ENCODE results near the gene FAM181B. TPM values are rescaled to one million over a fixed set of nuclear protein-coding genes. Genes with fewer than 3 reads are reported as not detected.

Gene FAM181B
- total and polyA plus RNA-seq, 2 donors (not counting 3 experiments of a cell fraction or from before 2014, with no cell fraction given) = not detected

GRCh38 chr11:82722231-82722630 lies 11.4 kb downstream of the FAM181B start:
- Histone ChIP-seq H3K9me1 (replicated peaks; ENCODE audit: control insufficient read depth, extremely low read depth, insufficient read depth, low read length) (no peaks in the 10 kb centered on the region), H3K4me3 (replicated peaks in 1 of 3; ENCODE audit: insufficient read depth in 1 of 3, low read depth in 1 of 3, low read length in 3 of 3) (no peak overlapping the region), H3K4me2 (ENCODE audit: insufficient read depth, low read length) (no peak overlapping the region), H3K4me1 (ENCODE audit: control insufficient read depth, extremely low read depth, insufficient read depth, low read length) (no peaks in the 10 kb centered on the region), H3K27me3 (ENCODE audit: control insufficient read depth in 2 of 2, insufficient read depth in 2 of 2, low read length in 2 of 2) (peaks cover 0 to 15% of the 10 kb centered on the region in 2 experiments), H3K9me3 (replicated peaks; ENCODE audit: control insufficient read depth, insufficient read depth, low read length) (no peaks in the 10 kb centered on the region), H2AFZ (ENCODE audit: low read depth, low read length) (no peak overlapping the region), H3K9ac (replicated peaks; ENCODE audit: extremely low read depth, insufficient read depth, low read length) (no peak overlapping the region), H3K79me2 (ENCODE audit: control insufficient read depth, insufficient read depth, low read length) (no peaks in the 10 kb centered on the region), H4K20me1 (replicated peaks; ENCODE audit: control insufficient read depth, extremely low read depth, insufficient read depth, low read length) (no peaks in the 10 kb centered on the region), H3K36me3 (ENCODE audit: control insufficient read depth in 2 of 2, extremely low read depth in 1 of 2, insufficient read depth in 2 of 2, low read length in 2 of 2) (no peaks in the 10 kb centered on the region), H3K27ac (ENCODE audit: insufficient read depth, low read depth, low read length) (no peak overlapping the region)
- dilution Hi-C loops (cut with MboI; ENCODE audit: extremely low pct_ligation_motif_present, low sequenced_read_pairs) (no loop called here), intact Hi-C loops (cut with micrococcal nuclease) (no loop called here)
- FAIRE-seq = no peak
- DNase-seq (ENCODE audit: low read depth, low spot score) = no peak
- no peak for TF ChIP-seq FOS (IDR thresholded peaks at IDR 0.05; ENCODE audit: borderline replicate concordance, insufficient read depth, low read length)
- TF ChIP-seq MYC (IDR thresholded peaks at IDR 0.05; ENCODE audit: low read depth, low read length) = no peak
- no peak for TF ChIP-seq MAX (IDR thresholded peaks at IDR 0.05; ENCODE audit: insufficient read depth, insufficient read length)
- no peak for TF ChIP-seq POLR2A (IDR thresholded peaks at IDR 0.05; ENCODE audit: low read depth, low read length)
- TF ChIP-seq EZH2 (IDR thresholded peaks at IDR 0.05; ENCODE audit: borderline replicate concordance, low read depth, low read length, severe bottlenecking) = no peak
- no peak for TF ChIP-seq CTCF (IDR thresholded peaks at IDR 0.05; ENCODE audit: extremely low read depth in 1 of 2, insufficient read depth in 1 of 2, low read depth in 1 of 2, low read length in 2 of 2)
- TF ChIP-seq POLR2AphosphoS5 (IDR thresholded peaks at IDR 0.05; ENCODE audit: insufficient read depth, low read depth, low read length) = no peak
- no peak for TF ChIP-seq JUN (IDR thresholded peaks at IDR 0.05; ENCODE audit: borderline replicate concordance, insufficient read depth, insufficient read length, low read depth)
- TF ChIP-seq GATA2 (IDR thresholded peaks at IDR 0.05; ENCODE audit: insufficient read depth, insufficient read length, low read depth, low read length) = no peak
- BruUV-seq (replicated peaks) = no TSS peak
- POLR2A ChIA-PET = no interaction called here
- CTCF ChIA-PET = interaction anchor here (1.6 kb wide), 1 partner anchor 10 kb away, joined by 3 read pairs; no protein-coding TSS in a partner anchor
